Endothelial cell of umbilical vein (primary cell): ENCODE data around the gene WDR36.

ENCODE experiments used
- CTCF ChIP-seq, 2 donors: IDR thresholded peaks; 1 replicate in 1 of 2; 2 replicates in 1 of 2; pipeline ENCODE4 v1.5.1; 2011; ENCODE audit warnings: low read length in 2 of 2, mild to moderate bottlenecking in 2 of 2, moderate library complexity in 2 of 2, control low read depth in 1 of 2, inconsistent platforms in 1 of 2, low read depth in 1 of 2; ENCODE audit not compliant: insufficient read depth in 1 of 2; ENCODE audit errors: extremely low read depth in 1 of 2
- EZH2 ChIP-seq: IDR thresholded peaks from 2 replicates; pipeline ENCODE4 v1.6.1; 2012; ENCODE audit warnings: borderline replicate concordance, low read depth, mild to moderate bottlenecking, moderate library complexity, low read length, inconsistent platforms; ENCODE audit not compliant: severe bottlenecking
- FOS ChIP-seq: IDR thresholded peaks from 2 replicates; pipeline ENCODE4 v1.6.1; 2011; ENCODE audit warnings: mild to moderate bottlenecking, low read length, moderate library complexity, borderline replicate concordance; ENCODE audit not compliant: insufficient read depth
- GATA2 ChIP-seq: IDR thresholded peaks from 2 replicates; pipeline ENCODE4 v1.7.0; 2011; ENCODE audit warnings: low read depth, mild to moderate bottlenecking, moderate library complexity, mixed read lengths, low read length; ENCODE audit not compliant: insufficient read length, insufficient read depth
- JUN ChIP-seq: IDR thresholded peaks from 2 replicates; pipeline ENCODE4 v1.6.1; 2011; ENCODE audit warnings: borderline replicate concordance, low read depth; ENCODE audit not compliant: insufficient read length, insufficient read depth
- MAX ChIP-seq: IDR thresholded peaks from 2 replicates; pipeline ENCODE4 v1.6.1; 2011; ENCODE audit not compliant: insufficient read depth, insufficient read length
- MYC ChIP-seq: IDR thresholded peaks from one replicate; pipeline ENCODE4 v1.6.1; 2011; ENCODE audit warnings: mild to moderate bottlenecking, low read depth, low read length
- POLR2A ChIP-seq: IDR thresholded peaks from 2 replicates; pipeline ENCODE4 v1.6.1; 2012; ENCODE audit warnings: low read depth, mild to moderate bottlenecking, control low read depth, low read length
- POLR2AphosphoS5 ChIP-seq: IDR thresholded peaks from 2 replicates; pipeline ENCODE4 v1.6.1; 2012; ENCODE audit warnings: low read depth, mild to moderate bottlenecking, control low read depth, low read length, moderate library complexity; ENCODE audit not compliant: insufficient read depth

GRCh38 chr5:111146053-111146452 lies 53.9 kb downstream of the WDR36 start:
- TF ChIP-seq CTCF (IDR thresholded peaks at IDR 0.05; ENCODE audit: extremely low read depth in 1 of 2, insufficient read depth in 1 of 2, low read depth in 1 of 2, low read length in 2 of 2) (no peak), EZH2 (no peak), JUN (no peak), POLR2AphosphoS5 (no peak), POLR2A (no peak), MAX (no peak), GATA2 (no peak), FOS (no peak), MYC (no peak)
